Tibial nerve (tissue), 3 donors: ENCODE data around the gene ZNF783.

Experiments used
- EP300 ChIP-seq, 2 donors: sonication (generic); formaldehyde crosslinking; IDR thresholded peaks; one replicate each; pipeline ENCODE4 v1.6.1; 2017; ENCODE audit warnings: antibody characterized with exemption in 2 of 2, mild to moderate bottlenecking in 1 of 2
- POLR2A ChIP-seq, 2 donors: fragments of 450-650 bp; IDR thresholded peaks; one replicate each; pipeline ENCODE4 v1.6.1; 2017; ENCODE audit warnings: antibody characterized with exemption in 2 of 2, mild to moderate bottlenecking in 2 of 2, moderate library complexity in 2 of 2

DNA sequence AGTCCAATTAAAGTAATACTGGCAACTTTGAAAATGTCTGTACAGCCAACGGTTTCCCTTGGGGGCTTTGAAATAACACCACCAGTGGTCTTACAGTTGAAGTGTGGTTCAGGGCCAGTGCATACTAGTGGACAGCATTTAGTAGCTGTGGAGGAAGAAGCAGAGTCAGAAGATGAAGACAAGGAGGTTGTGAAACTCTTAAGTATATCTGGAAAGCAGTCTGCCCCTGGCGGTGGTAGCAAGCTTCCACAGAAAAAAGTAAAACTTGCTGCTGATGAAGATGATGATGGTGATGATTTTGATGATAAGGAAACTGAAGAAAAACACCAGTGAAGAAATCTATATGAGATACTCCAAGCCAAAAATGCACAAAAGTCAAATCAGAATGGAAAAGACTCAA lies 72.2 kb downstream of the ZNF783 start:
- TF ChIP-seq EP300 (IDR thresholded peaks at IDR 0.05) (no peak), POLR2A (IDR thresholded peaks at IDR 0.05) (no peak)
